NCI-H524 treated with DMSO at 0.1 percent for 48 hours (cell line): Measurements from ENCODE around the gene USP36.

Source experiments
- DNase-seq: peaks from one replicate; lab custom pipeline; 2025; lab: John Stamatoyannopoulos, UW

USP36 gene

GRCh38 chr17:78790552-78790951, 50.1 kb downstream of the USP36 start:
- no peak for DNase-seq

DNA sequence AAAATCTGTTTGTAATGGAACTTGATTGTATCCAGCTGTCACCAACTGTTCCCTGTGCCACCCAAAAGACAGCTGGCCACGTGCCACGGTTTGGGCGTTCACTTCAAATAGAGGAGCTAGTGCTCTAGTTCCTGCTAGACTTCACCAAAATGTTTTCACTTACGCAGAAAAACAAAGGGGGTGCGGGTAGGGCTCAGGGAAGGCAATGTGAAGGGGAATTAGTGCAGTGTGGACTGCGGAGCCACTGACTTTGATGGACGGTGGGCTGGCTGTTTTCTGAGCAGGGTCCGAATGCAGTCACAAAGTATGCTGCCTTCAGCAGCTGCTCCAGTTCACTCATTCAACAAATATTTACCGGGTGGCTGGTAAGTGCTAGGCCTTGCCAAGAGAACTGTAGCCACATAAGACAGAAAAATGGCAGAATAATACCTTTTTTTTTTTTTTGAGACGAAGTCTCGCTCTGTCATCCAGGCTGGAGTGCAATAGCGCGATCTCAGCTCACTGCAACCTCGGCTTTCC, 50.9 kb downstream of the USP36 start:
- no peak for DNase-seq

DNA sequence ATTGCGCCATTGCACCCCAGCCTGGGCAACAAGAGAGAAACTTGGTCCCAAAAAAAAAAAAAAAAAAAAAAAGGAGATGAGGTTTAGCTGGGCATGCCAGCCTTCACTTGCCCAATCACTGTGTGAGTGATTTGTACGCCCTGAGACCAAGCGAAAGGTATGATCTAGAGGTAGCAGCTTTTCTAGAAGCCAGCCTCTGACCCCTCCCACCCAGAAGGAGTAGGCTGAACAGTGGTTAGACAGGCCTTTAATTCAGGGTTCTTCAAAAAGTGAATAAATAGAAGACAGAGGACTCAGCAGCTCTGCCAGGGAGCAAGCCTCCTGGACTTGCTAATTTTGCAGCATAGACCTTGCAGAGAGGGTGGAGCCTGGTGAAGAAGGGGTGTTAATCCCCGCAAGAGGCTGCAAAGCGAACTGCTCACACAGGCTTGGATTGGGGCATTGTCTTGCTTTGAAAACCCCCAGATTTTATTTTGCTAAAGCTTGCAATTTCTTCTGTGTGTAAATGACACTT, 51.4 kb downstream of the USP36 start:
- peak; percentile 97 for DNase-seq

GRCh38 chr17:78788451-78788850, 52.2 kb downstream of the USP36 start:
- DNase-seq: no peak

GRCh38 chr17:78787444-78787843, 53.2 kb downstream of the USP36 start:
- no peak for DNase-seq

DNA sequence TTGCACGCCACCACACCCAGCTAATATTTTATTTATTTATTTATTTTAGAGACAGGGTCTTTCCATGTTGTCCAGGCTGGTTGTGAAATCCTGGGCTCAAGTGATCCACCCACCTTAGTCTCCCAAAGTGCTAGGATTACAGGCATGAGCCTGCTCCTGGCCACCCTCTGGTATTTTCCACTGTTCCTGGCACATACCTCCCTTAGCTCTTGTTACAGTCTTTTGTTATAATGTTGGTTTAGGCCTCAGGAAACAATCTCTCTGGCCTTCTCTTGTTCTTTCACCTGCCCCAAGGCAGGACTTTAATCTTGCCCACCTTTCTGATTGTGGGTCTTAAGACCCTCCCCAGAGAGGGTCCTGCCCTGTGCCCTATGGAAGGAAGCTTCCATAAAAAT, 55.0 kb downstream of the USP36 start:
- DNase-seq: no peak

- DNase-seq: no peak
These were observed 55.5 kb downstream of the USP36 start for GRCh38 chr17:78785011-78785662.

GRCh38 chr17:78784352-78784751, 56.3 kb downstream of the USP36 start:
- no peak for DNase-seq

DNA sequence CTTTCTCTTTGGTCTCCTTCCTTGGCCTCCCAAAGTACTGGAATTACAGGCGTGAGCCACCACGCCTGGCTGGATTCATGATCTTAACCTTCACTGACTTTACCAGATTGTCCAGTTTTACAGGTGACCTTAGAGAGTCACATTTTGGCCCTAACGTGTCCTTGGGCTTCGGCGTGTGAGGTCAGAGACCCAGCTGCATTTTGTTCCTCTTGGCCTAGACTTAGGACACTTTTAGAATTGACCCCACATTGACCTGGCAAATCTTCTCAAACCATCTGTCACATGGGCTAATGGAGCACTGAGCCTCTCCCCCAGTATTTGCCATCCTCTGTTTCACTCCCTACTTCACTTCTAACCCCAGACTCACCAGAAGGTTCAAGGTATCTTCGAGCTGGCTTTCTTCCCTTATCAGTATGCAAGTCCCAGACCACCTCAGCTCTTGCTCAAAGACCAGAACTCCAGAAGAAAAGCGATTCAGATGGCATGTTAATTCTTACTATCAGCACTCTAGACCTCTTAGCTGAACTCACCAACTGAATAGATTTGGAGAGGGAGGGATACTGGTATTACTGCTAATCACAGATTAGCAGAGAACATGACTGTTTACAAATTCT, 56.8 kb downstream of the USP36 start:
- DNase-seq: peak; percentile 91

DNA sequence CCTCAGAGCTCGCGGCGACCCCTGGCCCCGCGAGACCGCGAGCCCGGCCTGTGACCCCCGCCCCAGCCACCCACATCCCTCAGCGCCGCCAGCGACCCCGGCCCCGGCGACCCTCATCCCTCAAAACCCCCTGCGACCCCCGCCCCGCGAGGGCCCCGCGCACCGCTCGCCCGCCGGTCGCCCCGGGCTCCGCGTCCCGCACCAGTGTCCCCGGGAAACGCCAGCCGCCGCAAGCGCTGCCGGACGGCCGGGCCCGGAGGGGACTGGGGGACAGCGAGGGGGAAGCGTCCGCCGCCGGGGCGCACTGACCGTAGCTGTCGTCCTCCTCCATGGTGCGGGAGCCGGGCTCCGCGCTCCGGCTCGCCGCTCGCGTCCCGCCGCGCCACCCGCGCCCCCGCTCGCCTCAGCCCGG, 58.7 kb downstream of the USP36 start, which contains the start of gene CYTH1:
Gene CYTH1 (minus strand): TSS at position 381 of the 412 bp plus-strand sequence. CDS start 50 bp downstream, at position 331.
- DNase-seq: no peak

DNA sequence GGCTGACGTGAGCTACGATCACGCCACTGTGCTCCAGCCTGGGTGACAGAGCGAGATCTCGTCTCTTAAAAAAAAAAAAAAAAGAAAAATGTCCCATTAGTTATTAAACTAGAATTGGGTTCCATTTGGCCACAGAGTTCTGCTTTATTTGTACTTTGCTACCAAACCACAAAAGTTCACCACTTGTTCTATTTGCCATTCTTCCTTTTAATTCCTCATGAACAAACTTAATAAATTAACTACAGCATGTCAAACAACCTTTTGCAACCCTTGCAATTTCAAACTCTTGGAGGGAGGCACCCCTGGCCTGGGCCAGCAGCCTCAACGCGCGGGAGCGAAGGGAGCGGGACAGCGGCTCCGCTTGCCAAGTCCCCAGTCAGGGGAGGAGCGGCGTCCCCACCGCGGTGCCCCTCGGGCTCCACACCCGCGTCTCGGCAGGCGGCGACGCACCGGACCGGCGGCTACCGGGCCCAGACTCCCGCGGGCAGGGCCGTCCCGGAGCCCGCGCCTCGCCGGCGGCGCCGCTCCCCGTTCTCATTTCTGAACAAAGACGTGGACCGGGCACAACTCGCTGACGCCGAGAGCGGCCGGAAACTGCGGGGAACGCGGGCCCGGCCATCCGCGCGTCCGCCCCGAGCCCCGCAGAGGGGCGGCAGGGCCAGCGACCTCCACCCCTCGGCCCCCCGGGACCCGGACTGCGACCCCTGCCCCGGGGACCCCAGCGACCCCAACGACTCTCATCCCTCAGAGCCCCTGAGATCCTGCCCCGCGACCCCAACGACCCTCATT, 59.3 kb downstream of the USP36 start:
- no peak for DNase-seq

- no peak for DNase-seq
These were observed 60.3 kb downstream of the USP36 start for GRCh38 chr17:78780335-78780734.

- peak; percentile 61 for DNase-seq
These were observed 60.8 kb downstream of the USP36 start for GRCh38 chr17:78779850-78780249.

DNA sequence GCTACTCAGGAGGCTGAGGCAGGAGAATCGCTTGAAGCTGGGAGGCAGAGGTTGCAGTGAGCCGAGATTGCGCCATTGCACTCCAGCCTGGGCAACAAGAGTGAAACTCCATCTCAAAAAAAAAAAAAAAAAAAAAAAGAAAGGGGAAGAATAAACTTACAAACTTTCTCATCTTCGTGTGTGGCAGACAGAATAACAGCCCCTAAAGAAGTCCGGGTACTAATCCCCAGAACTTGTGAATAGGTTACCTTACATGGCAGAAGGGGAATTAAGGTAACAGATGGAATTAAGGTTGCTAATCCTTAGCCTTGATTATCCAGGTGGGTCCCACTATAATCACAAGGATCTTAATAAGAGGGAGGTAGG, 61.3 kb downstream of the USP36 start:
- peak; percentile 90 for DNase-seq

- no peak for DNase-seq
These were observed 62.7 kb downstream of the USP36 start for GRCh38 chr17:78777881-78778280.

GRCh38 chr17:78774956-78775571, 65.5 kb downstream of the USP36 start:
- no peak for DNase-seq

DNA sequence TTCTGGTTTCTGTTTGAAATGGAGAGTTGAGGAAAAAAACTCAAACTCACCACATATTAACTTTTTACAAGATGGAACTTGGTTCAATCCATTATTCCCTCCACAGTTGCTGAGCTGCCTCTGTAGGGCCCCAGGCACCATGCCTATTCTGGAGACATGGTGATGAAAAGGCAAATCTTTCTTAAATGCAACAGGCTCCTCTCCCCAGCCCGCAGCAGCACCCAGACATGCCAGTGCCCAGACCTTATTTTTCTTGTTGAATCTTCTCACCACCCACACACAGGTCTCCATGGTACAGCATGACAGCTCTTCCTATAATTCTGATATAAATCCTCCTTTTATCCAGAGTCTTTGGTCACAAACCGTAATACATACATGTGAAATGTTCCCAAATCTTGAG, 66.2 kb downstream of the USP36 start:
- no peak for DNase-seq

- no peak for DNase-seq
These were observed 68.7 kb downstream of the USP36 start for GRCh38 chr17:78771758-78772382.

GRCh38 chr17:78769196-78769773, 71.3 kb downstream of the USP36 start:
- no peak for DNase-seq

DNA sequence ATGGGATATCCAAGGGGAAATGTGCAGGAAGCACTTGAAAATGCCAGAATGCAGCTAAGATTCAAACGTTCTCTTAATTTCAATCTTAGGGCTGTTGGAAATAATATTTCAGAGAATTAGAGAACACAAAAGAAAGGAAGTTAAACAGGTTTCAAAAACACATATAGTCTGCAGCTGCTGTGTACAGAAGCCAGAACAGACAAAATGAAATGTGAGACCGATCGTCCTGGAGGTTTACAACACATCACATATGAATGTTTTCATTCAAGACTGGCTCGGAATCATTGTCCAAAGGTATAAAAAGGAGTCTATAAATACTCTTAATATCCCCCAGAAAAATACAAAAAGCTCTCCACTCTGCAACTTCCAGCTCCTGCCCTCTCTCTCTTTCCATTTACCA, 72.8 kb downstream of the USP36 start:
- DNase-seq: no peak

DNA sequence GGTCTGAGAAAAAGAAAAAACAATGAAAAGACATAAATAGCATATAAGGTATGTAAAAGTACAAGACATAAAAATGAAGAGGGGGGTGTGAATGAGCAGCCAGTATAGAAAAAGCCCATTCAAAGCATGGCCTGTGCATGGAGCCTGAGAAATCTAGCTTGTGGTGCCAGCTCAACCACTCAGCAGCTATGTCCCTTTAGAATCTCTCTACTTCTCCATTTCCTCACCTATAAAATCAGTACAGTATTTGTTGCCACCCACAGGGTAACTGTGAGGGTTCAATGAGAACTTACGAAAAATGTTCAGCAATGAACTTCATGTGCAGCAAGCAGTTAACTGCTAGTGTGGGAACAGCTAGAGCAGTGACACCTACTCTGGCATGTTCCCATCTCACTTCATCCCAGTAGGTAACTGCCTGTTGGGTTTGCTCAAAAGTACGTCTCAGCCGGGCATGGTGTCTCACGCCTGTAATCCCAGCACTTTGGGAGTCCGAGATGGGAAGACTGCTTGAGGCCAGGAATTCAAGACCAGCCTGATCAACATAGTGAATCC, 73.8 kb downstream of the USP36 start:
- DNase-seq: no peak
